ENCODE data around the gene SLC14A1.

The SLC14A1 gene

DNA sequence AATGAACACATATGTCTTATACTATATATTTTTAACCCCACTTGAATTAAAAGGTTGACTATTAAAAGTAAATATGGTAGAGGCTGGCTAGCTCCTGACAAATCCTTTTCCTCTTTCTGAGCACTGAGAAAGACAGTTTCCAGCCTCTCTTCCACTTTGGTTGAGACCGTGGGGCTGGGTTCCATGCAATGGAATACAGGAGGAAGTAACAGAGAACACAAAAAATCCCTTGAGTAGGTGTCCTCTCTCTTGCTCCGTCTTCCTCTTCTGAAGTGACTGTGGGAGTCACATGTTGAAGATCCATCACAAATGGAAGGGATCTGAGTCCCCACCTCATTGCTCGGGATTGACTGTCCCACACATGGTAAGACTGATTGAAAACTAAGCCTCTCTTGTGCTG lies 64.9 kb downstream of the SLC14A1 start:
- Histone ChIP-seq H3K27ac (ENCODE audit: low read depth, low read length) (no peak overlapping the region), H3K9ac (ENCODE audit: low read depth in 1 of 2, low read length in 2 of 2) (no peak overlapping the region), H3K27me3 (ENCODE audit: control insufficient read depth in 1 of 2, insufficient read depth in 2 of 2, low read length in 2 of 2) (no peaks in the 10 kb centered on the region)

DNA sequence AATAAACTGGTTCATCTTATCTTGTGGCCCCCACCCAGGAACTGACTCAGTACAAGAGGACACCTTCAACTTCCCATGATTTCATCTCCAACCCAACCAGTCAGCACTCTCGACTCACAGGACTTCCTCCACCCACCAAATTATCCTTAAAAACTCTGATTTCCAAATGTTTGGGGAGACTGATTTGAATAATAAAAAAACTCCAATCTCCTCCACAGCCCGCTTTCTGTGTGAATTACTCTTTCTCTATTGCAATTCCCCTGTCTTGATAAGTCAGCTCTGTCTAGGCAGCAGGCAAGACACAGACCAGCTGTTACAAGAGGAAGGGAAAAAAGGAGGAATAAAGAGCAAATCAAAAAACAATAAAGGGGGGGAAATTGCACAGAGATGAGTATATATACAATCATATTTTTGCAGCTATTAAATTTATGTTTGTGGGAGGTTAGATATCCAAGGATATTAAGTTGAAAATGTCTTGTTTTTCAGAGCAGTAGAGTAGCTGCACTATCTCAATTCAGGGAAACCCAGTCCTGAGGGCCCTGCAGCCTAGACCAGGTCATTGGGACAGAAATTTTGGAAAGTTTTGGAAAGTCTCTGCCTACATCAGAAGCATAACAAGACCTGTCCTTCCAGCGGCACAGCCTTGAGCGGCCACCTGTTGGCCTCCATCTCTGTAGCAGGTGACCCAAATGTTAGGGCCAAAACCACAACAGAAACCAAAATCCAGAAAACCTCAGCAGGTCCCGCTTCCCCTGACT lies 68.7 kb downstream of the SLC14A1 start:
- Histone ChIP-seq H3K4me1 (ENCODE audit: control insufficient read depth in 1 of 2, insufficient read depth in 2 of 2, low read length in 2 of 2) (no peaks in the 10 kb centered on the region), H3K4me3 (ENCODE audit: low read depth in 1 of 2, low read length in 2 of 2) (no peak overlapping the region), H3K27me3 (ENCODE audit: control insufficient read depth in 1 of 2, insufficient read depth in 2 of 2, low read length in 2 of 2) (no peaks in the 10 kb centered on the region), H3K9me3 (ENCODE audit: control insufficient read depth in 1 of 2, low read length in 2 of 2) (no peaks in the 10 kb centered on the region), H3K27ac (ENCODE audit: low read depth, low read length) (no peak overlapping the region), H3K36me3 (ENCODE audit: control insufficient read depth in 1 of 2, insufficient read depth in 2 of 2, low read length in 2 of 2) (no peaks in the 10 kb centered on the region), H3K9ac (ENCODE audit: low read depth in 1 of 2, low read length in 2 of 2) (no peak overlapping the region)

More for the DNA sequence above, 64.9 kb downstream of the SLC14A1 start:
- H3K36me3 ChIP-seq (ENCODE audit: control insufficient read depth in 1 of 2, insufficient read depth in 2 of 2, low read length in 2 of 2), result no peaks in the 10 kb centered on the region
- H3K9me3 ChIP-seq (ENCODE audit: control insufficient read depth in 1 of 2, low read length in 2 of 2), result no peaks in the 10 kb centered on the region
- H3K4me1 ChIP-seq (ENCODE audit: control insufficient read depth in 1 of 2, insufficient read depth in 2 of 2, low read length in 2 of 2), result no peaks in the 10 kb centered on the region
- H3K4me3 ChIP-seq (ENCODE audit: low read depth in 1 of 2, low read length in 2 of 2), result no peak overlapping the region

DNA sequence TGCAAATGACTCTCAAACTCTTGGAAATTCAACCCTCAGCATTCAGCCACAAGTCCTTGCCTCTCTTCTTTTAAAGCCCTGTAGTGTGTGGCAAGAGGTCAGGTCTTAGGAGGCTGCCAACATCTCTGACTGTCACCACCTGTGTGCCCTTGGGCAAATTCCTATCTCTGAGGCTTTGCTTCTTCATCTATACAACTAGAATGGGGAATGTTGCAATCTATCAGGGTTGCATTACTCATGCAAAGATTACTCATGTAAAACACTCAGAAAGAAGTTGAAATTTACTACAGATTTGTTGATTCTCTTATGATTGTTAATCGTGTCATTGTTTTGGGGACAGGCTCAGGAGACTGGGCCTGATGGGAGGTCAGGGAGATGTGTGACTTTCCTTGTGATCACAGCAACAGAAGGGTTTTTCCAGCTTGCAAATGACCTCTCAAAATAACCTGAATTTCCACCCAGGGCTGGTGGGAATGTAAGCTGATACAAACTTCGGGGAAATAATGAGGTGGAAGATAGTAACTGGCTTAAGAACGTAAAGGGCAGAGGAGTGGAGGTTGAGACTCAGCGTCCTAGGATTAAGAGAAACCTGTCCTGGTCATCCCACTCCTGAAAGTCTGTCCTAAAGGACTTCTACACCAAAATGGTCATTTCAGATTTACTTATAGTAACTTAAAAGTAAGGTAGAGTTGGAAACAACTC lies 69.4 kb downstream of the SLC14A1 start:
- Histone ChIP-seq H3K9me3 (ENCODE audit: control insufficient read depth in 1 of 2, low read length in 2 of 2) (no peaks in the 10 kb centered on the region), H3K27me3 (ENCODE audit: control insufficient read depth in 1 of 2, insufficient read depth in 2 of 2, low read length in 2 of 2) (no peaks in the 10 kb centered on the region), H3K4me3 (ENCODE audit: low read depth in 1 of 2, low read length in 2 of 2) (no peak overlapping the region), H3K4me1 (ENCODE audit: control insufficient read depth in 1 of 2, insufficient read depth in 2 of 2, low read length in 2 of 2) (no peaks in the 10 kb centered on the region), H3K27ac (ENCODE audit: low read depth, low read length) (no peak overlapping the region), H3K9ac (ENCODE audit: low read depth in 1 of 2, low read length in 2 of 2) (no peak overlapping the region), H3K36me3 (ENCODE audit: control insufficient read depth in 1 of 2, insufficient read depth in 2 of 2, low read length in 2 of 2) (no peaks in the 10 kb centered on the region)

DNA sequence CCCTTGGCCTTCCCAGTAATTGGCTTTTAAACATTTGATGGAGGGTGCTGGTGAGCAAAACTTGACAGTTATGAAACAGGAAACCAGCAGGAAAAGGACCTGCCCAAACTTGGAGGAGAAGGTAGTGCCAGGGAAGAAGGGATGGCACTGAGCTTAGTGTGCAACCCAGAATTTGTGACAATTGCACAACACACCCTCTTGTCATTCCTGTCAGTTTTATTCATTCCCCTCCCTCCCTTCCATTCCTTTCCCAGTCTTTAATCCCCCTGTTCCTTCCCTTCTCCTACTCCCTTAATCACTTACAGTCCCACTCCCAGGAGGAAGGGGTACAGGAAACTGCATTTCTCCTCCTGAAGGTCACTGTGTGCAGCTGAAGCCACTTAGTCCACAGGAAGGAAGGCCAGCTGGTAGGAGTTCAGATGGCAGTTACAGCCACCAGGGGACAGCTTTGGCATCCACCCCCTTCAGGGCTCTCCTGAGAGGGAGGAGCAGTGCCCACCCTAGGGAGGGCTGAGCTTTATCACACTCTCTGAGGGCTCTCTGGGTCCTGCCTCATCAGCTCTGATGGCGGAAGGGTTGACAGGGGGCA lies 77.5 kb downstream of the SLC14A1 start:
- Histone ChIP-seq H3K27ac (ENCODE audit: low read depth, low read length) (no peak overlapping the region), H3K27me3 (ENCODE audit: control insufficient read depth in 1 of 2, insufficient read depth in 2 of 2, low read length in 2 of 2) (no peaks in the 10 kb centered on the region), H3K36me3 (ENCODE audit: control insufficient read depth in 1 of 2, insufficient read depth in 2 of 2, low read length in 2 of 2) (no peaks in the 10 kb centered on the region), H3K4me3 (ENCODE audit: low read depth in 1 of 2, low read length in 2 of 2) (no peak overlapping the region), H3K9ac (ENCODE audit: low read depth in 1 of 2, low read length in 2 of 2) (no peak overlapping the region), H3K9me3 (ENCODE audit: control insufficient read depth in 1 of 2, low read length in 2 of 2) (peaks cover 0 to 4% of the 10 kb centered on the region in 2 donors), H3K4me1 (ENCODE audit: control insufficient read depth in 1 of 2, insufficient read depth in 2 of 2, low read length in 2 of 2) (peaks cover under 1 to 4% of the 10 kb centered on the region in 2 donors)
